ENCODE measurements around the gene MRPL55.

The MRPL55 gene

DNA sequence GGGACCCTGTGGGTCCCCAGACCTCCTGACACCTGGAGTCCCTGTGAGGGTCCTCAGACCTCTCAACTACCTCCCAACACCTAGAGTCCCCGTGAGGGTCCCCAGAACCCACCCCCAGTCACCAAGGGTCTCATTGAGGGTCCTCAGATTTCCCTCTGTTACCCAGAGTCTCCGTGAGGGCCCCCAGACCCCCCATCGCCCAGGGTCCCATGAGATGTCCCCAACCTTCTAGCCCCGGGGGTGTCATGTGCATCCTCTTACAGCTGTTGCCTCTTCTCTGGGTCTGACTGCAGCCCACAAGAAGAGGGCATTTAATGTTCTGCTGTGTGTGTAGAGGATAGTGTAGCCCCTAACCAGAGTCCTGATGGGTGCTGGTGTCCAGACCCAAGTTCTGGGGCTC is 38.7 kb upstream of the MRPL55 start:
- no peak for DNase-seq (ENCODE audit: low read depth)

DNA sequence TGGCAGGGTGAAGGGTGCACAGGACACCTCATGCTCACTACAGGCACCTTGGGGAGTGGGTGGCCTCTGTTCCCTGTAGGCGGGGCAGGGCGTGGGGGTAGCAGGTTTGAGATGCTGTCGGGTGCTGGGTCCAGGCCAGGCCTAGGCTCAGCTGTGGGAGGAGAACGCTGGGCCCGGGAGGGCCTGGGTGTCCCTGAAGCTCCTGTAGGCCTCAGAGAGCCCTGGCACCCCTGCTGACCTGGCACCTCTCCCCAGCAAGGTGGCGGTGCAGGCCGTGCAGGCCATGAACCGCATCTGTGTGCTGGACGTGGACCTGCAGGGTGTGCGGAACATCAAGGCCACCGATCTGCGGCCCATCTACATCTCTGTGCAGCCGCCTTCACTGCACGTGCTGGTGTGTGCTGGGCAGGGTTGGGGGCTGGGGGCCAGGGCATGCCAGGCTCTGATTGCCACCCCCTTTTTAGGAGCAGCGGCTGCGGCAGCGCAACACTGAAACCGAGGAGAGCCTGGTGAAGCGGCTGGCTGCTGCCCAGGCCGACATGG is 38.1 kb upstream of the MRPL55 start:
- no peak for DNase-seq (ENCODE audit: low read depth)

DNA sequence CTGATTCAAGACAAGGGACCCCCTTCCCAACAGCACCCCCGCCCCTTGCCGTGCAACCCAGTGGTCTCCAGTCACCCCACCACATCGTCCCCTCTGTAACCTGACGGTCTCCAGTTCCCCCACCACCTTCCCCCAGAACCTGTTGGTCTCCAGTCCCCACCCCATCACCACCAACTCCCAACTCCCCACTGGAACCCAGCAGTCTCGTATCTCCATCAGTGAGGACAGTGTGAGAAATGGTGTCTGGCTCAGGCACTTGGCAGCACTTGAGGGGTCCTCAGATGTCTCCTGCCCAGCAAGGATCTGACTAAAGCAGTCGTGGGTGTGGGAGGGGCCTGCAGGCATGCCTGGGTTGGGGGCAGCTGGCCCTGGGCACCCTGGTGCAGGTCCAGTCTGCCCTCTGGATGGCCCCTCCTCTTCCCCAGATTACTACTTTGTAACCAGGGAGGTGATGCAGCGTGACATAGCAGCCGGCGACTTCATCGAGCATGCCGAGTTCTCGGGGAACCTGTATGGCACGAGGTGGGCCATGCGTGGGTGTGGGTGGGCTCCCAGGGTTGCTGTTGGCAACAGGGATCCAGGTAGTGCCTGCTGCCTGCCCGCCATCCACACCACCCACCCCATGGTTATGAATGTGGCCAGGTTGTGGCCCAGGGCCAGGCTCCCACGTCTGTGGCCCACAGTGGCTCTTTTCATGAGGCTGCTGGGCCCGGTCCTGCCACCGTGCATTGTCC is 37.5 kb upstream of the MRPL55 start:
- DNase-seq (ENCODE audit: low read depth), result no peak

GRCh38 chr1:228145463-228146416 is 36.6 kb upstream of the MRPL55 start:
- DNase-seq (ENCODE audit: low read depth), result no peak

DNA sequence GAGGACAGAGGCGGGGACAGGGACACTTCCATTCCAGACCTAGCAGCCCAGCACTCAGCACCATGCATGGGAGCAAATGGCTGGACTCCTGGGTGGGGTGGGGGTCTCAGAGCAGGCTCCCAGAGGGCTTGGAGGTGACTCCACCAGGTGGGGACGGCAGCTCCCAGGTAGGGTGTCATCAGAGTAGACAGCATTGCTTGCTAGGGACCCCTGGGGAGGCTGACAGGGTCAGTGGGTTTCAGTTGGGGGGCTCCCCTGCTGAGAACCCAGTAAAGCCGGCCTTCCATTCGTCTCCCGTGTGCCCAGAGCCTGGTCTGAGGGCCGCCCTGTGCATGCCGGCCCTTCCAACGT is 35.9 kb upstream of the MRPL55 start:
- DNase-seq (ENCODE audit: low read depth), result no peak

GRCh38 chr1:228144193-228144992 is 35.3 kb upstream of the MRPL55 start:
- no peak for DNase-seq (ENCODE audit: low read depth)

- no peak for DNase-seq (ENCODE audit: low read depth)
Observed at GRCh38 chr1:228143480-228144192, 34.5 kb upstream of the MRPL55 start.

GRCh38 chr1:228142701-228143136 is 33.6 kb upstream of the MRPL55 start:
- DNase-seq (ENCODE audit: low read depth), result no peak

GRCh38 chr1:228142155-228142691 is 33.1 kb upstream of the MRPL55 start:
- no peak for DNase-seq (ENCODE audit: low read depth)

DNA sequence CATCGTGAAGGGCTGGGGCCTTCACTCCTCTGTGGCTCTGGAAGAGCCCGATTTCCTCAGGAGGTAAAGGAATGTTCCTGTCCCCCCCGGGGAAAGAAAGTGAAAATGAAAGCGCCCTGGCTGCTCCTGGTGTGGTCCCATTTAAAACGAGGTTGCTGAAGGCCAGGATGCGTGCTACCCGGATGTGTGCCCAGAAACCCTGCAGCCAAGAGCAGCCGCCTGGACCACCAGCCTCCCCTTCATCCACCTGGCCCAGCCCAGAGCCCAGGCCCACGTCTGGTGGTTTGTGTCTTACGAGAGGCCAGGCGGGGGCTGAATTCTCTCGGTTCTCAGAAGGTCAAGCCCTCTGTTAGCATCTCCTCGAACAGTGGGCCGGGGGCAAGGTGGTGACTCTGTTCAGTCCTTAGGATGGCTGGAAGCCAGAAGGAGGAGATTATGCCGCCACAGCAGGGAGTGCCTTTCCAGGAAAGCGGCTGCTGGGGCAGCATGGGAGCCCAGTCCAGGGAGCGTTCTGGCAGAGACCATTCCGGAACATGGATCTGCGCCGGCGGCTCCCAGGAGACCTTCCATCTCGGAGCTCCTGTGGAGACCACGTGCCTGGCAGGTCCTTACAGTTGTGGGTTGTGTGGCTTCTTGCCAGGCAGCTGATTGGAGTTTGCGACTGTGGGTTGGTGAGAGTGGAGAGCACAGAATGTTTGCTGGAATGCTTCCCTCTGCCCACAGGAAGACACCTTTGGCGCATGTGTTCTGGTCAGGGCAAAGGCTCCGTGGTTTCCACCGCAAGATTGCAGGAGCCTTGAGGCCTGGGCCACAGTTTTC is 32.3 kb upstream of the MRPL55 start:
- no peak for DNase-seq (ENCODE audit: low read depth)

DNA sequence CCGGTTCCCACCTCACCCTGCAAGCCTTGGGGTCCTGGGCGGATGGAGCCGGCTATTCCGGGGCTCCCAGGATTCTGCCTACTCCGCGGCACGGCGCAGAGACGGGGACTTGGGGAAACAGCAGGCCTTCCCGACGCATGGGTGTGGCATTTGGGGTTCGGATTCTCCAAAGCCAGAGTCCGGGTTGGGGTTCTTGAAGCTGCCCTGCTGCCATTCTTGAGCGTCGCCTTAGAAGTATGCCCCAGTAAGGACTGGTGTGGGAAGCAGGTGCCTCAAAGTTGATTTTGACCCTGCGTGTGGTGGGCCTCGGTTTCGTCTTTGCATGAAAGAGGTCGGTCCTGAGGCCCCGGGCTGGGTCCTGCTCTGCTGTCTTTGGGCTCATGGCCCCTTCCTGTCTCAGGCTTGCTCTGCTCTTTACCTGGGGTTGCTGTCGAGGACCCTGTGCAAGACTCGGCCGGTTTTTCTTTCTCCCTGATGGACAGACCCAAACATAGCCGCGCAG is 31.7 kb upstream of the MRPL55 start:
- DNase-seq (ENCODE audit: low read depth), result no peak

- peak; percentile 96 for DNase-seq (ENCODE audit: low read depth)
Observed at GRCh38 chr1:228139931-228140723, 31.0 kb upstream of the MRPL55 start, which contains the start of gene GUK1. TSS of gene GUK1 (plus strand) at chr1:228140279. CDS start at chr1:228140303, 24 bp downstream.

GRCh38 chr1:228139406-228139930 is 30.4 kb upstream of the MRPL55 start:
- no peak for DNase-seq (ENCODE audit: low read depth)

GRCh38 chr1:228136901-228137300 is 27.8 kb upstream of the MRPL55 start:
- DNase-seq (ENCODE audit: low read depth), result no peak

GRCh38 chr1:228134591-228134990 is 25.5 kb upstream of the MRPL55 start:
- DNase-seq (ENCODE audit: low read depth), result no peak

GRCh38 chr1:228131766-228132165 is 22.7 kb upstream of the MRPL55 start:
- DNase-seq (ENCODE audit: low read depth), result no peak

DNA sequence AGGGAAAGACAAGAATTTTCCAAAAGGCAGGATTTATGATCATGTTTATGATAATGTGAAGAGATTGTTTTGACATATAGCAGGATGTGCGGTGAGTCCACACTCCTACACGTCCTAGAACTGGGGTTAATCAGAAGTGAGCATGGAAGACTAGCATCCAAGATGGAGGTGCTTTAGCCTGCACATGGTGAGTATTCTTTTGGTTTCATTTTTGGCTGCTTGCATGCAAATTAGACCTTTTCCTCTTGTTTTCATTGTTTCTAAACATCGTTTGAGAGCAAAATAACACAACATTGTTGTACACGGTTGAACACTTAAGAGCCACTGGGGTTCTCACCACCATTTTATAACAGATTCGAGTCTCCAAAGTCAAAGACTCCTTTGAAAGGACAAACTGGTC is 16.1 kb upstream of the MRPL55 start:
- no peak for DNase-seq (ENCODE audit: low read depth)

DNA sequence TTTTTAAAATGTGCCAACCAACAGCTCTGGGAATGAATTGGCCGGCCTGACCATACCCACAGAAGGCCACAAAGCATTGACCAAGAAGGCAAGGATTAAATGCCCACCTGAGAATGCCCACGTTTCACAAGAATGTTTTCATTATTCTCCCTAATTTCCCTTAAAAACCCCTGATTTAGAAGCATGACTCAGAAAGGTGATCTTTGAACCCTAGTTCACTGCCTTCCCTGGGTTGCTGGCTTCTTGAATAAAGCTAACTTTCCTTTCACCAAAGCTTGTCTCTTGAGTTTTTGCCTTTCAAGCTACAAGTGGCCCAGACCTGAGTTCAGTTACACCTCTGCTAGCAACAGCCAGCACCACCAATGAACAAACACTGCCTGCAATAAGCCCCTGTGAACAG is 14.4 kb upstream of the MRPL55 start:
- DNase-seq (ENCODE audit: low read depth), result no peak

DNA sequence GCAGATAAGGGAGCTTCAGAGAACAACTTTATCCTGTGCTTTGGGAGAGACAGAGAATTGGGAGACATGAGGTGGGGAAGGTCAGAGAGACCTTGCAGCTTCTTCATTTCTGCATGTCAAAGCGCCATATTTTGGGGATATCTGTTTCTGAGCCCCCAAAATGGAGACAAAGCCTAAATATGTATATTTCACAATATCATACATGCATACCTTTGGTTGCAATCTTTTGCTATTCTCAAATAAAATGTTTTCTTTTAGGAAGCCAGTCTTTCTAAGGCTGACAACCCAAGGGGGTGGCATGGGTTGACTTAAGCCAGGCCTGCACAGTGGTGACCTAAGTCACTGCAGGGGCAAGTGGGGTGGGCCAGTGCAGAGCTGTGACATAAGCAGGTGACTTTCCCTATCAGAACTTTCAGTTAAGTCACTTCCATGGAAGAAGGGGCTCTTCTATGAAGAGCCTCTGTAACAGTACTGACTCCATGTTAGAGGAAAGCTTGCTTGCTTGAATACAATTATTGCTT is 13.9 kb upstream of the MRPL55 start:
- no peak for DNase-seq (ENCODE audit: low read depth)

Measured in non-pigmented ciliary epithelial cell (primary cell).